T-helper 2 cell treated with Interferon-gamma antibody and Interleukin-4, amounts not matched to agents 100 ng/mL and 5 ng/mL, for 36 hours (primary cell): ENCODE results near the gene ANP32B. TPM values are rescaled to one million over a fixed set of nuclear protein-coding genes. Genes with fewer than 3 reads are reported as not detected.
"Not testable (repeated sequence)": the region's sequence is repeated elsewhere in the genome, so short reads cannot be mapped to it uniquely, and the experiment has no call there.

ENCODE experiments used
- intact Hi-C: fragments of 100-400 bp; cut with micrococcal nuclease; formaldehyde crosslinking; loops from one replicate; pipeline ENCODE4 v1.15.1; 2023
- total RNA-seq: library from RNA; stranded (reverse); gene quantifications from 2 replicates; pipeline ENCODE4 v1.2.3, GENCODE V29; 2022

ANP32B gene
- total RNA-seq = 309 and 318 TPM in 2 replicates

DNA sequence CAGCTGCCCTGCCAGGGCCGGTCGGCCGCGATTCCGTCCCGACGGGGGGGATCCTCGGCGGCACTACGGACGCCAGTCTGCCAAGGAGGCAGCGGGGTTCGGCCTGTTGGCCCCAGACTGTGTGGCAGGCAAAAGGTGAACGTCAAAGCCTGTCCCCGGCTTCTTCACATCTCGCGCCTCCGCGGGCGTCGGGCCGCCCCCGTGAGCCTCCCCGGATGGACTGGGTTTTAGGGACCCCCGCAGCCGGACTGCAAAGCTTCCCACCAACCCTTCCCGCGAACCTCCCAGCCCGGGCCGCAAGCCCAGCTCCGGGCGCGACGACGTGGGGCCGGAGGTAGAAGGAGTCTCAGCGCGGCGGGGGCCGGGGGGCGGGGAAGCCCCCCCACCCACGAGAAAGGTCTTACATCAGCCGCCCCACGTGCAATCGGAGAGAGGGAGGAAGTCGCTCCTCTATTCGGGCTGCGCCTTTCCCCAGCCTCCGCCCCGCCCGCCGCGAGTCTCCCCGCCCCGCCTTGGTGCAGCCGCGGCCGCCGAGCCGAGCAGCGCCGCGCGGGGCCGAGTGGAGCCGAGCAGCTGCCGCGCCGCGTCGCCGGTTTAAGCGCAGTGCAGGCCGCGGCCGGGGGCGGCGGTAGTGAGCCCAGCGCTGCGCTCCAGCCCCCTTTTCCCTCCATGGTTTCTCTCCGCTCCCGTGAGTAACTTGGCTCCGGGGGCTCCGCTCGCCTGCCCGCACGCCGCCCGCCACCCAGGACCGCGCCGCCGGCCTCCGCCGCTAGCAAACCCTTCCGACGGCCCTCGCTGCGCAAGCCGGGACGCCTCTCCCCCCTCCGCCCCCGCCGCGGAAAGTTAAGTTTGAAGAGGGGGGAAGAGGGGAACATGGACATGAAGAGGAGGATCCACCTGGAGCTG lies at the start of gene ANP32B:
TSS of gene ANP32B (plus strand) at position 659 of the 906 bp plus-strand sequence. CDS start at position 874, 215 bp downstream.
- intact Hi-C loops = loop anchor here (1.0 to 5.0 kb wide), 6 partner anchors 46 to 350 kb away; partner anchors contain the start of genes HEMGN, NANS, NCBP1 and TBC1D2

- intact Hi-C loops = loop anchor here (5.0 kb wide), 1 partner anchor 48 kb away; the partner anchor contains the start of gene ANP32B
Measured at GRCh38 chr9:97934321-97935115, 48.6 kb upstream of the ANP32B start.

- intact Hi-C loops = loop anchor here (5.0 kb wide), 1 partner anchor 47 kb away; the partner anchor contains the start of gene ANP32B
Measured at GRCh38 chr9:97935276-97935675, 47.9 kb upstream of the ANP32B start.

- intact Hi-C loops = loop anchor here (5.0 kb wide), 1 partner anchor 45 kb away; the partner anchor contains the start of gene ANP32B
Measured at GRCh38 chr9:97936998-97937397, 46.1 kb upstream of the ANP32B start.

DNA sequence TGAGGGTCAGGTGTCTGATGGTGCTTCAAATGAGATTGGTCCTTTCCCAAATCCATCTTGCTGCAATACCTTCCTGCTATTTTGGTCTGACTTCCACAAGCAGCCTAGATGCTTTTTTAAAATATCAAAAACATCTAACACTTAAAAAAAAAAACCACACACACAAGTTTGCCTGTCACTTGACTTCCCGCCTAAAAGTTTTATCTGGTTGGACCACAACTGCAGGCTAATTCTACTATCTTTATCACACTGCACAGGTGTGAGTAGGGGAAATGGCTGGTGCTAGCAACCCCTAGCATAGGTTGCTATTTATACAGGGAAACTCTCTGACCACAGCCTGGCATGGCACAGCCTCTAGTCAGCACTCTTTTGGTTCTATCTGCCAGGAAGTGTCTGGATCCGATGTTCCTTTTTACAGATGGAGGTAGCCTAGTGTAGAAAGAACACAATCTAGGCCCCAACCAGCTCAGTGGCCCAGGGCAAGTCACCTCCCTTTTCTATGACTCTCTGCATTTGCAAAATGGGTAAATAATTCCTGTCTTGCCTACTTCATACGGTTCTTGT lies 45.0 kb upstream of the ANP32B start, which contains the start of gene HEMGN:
TSS of gene HEMGN (minus strand) at position 92 of the 564 bp plus-strand sequence. CDS start at position 56, 36 bp downstream.
- intact Hi-C loops = loop anchor here (1.0 to 5.0 kb wide), 5 partner anchors 8 to 180 kb away; partner anchors contain the start of genes ANP32B and TRMO

DNA sequence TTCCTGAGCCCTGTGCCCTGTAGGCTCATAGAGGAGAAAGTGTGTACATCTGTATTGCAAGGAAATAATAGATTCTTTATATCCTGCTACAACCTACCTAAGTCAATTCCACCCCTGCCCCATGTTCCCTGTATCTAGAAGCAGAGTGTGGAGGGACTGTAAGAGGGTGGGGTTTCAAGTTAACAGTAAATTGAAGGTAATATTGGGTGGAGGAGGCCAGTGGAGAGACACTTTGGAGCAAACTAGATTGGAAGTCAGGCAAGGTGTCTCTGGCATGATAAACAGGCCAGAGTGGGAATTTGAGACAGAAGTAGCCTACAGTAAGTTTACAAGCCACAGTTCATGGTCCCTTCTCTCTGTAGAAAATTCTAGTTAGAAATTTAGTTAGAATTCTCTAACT lies 42.9 kb upstream of the ANP32B start:
- intact Hi-C loops = no loop called here

- intact Hi-C loops = no loop called here
Measured at GRCh38 chr9:97940741-97941140, 42.4 kb upstream of the ANP32B start.

DNA sequence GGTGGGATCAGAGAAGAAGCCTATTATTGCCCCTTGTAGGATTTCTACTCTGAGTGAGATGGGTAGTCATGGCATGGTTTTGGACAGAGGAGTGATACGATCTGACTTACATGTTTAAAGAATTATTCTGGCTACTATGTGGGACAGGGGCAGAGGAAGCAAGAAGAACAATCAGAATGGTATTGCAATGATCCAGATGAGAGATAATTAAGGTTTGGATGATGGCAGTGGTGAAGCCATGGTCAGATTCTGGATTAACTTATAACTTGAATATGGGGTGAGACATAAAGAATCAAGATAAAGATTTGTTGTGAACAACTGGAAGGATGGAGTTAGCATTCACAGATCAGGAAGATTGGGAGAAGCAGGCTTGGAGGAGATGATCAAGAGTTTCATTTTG lies 41.8 kb upstream of the ANP32B start:
- intact Hi-C loops = no loop called here

GRCh38 chr9:97943308-97943855 lies 39.8 kb upstream of the ANP32B start:
- intact Hi-C loops = no loop called here

GRCh38 chr9:97944612-97945011 lies 38.5 kb upstream of the ANP32B start:
- intact Hi-C loops = no loop called here

DNA sequence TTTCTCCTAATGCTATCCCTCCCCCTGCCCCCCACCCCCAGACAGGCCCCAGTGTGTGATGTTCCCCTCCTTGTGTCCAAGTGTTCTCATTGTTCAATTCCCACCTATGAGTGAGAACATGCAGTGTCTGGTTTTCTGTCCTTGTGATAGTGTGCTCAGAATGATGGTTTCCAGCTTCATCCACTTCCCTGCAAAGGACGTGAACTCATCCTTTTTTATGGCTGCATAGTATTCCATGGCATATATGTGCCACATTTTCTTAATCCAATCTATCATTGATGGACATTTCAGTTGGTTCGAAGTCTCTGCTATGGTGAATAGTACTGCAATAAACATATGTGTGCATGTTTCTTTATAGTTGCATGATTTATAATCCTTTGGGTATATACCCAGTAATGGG lies 37.7 kb upstream of the ANP32B start:
- intact Hi-C loops = not testable (repeated sequence)

DNA sequence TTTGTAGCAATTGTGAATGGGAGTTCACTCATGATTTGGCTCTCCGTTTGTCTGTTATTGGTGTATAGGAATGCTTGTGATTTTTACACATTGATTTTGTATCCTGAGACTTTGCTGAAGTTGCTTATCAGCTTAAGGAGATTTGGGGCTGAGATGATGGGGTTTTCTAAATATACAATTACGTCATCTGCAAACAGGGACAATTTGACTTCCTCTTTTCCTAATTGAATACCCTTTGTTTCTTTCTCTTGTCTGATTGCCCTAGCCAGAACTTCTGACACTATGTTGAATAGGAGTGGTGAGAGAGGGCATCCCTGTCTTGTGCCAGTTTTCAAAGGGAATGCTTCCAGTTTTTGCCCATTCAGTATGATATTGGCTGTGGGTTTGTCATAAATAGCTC lies 36.0 kb upstream of the ANP32B start:
- intact Hi-C loops = not testable (repeated sequence)

- intact Hi-C loops = loop anchor here (5.0 kb wide), 1 partner anchor 59 kb away; no protein-coding TSS in a partner anchor
Measured at GRCh38 chr9:97950873-97951272, 32.3 kb upstream of the ANP32B start.

GRCh38 chr9:97954550-97954989 lies 28.6 kb upstream of the ANP32B start:
- intact Hi-C loops = loop anchor here (1.0 to 5.0 kb wide), 4 partner anchors 16 to 244 kb away; partner anchors contain the start of gene HEMGN

DNA sequence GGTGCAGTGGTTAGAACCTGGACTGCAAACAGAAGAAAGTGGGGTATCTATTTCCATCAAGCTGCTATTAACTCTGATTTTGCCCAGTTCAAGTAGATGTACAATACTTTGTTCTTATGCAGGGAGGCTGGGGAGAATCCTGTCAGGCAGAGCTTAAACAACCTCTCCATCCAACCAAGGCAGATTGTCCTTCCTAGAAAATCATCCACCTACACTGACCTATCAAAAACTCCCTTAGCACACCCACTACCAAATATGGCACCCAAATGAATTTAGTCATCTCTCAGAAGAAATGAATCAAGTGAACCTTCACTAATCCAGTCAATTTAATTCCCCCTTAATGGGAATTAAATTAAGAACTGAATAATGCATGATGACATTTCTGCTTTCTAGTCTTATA lies 26.8 kb upstream of the ANP32B start:
- intact Hi-C loops = no loop called here

DNA sequence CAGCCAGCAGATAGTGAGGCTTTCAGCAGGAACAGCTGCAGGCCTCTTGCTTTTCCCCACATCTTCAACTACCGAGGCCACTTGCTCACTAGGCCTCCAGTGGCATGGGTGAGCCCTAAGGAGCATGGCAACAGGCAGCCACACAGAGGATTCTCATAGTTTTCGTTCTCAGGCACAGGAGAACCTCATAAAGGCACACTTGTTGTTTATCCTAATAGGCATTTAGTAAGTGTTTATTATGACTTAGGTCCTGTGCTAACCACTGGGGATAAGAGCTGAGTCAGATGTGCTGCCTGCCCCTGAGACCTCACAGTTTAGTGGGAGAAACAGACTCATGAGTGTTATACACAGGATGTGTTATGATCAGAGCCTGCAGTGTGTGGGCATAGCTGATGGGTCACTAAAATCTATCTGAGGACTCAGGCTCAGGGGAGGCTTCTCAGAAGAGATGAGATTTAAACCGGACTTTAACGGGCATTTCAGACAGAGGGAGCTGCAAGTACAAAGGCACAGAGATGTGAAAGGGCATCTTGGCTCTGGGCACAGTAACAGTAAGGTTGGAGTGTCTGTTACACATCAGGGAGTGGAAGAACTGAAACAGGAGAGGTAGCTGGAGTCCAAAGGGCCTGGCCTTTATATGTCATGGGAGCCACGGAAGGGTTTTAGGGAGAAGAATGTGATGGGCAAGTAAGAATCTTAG lies 24.2 kb upstream of the ANP32B start:
- intact Hi-C loops = no loop called here

GRCh38 chr9:97959585-97959984 lies 23.6 kb upstream of the ANP32B start:
- intact Hi-C loops = no loop called here

DNA sequence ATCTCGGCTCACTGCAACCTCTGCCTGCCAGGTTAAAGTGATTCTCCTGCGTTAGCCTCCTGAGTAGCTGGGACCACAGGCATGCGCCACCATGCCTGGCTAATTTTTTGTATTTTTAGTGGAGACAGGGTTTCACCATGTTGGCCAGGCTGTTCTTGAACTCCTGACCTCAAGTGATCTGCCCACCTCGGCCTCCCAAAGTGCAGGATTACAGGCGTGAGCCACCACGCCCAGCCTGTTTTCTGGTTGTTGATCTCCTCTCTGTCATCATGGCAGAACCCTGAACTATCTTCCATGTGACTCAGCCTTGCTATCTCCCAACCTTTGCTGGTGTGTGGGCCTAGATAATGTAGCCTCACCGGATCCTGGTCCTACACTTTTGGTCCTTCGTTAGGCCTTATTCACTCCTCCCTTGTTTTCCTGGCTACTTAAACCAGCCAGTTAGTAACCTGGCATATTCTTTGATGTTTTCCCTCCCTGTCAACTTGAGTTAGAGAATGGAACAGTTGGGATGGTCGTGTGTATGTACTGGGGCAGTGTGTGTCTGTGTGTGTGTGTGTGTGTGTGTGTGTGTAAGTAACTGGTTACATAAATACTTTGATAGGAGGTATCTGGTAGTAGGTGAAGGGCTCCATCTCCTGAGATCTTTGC lies 22.3 kb upstream of the ANP32B start:
- intact Hi-C loops = not testable (repeated sequence)

- intact Hi-C loops = no loop called here
Measured at GRCh38 chr9:97961361-97961760, 21.8 kb upstream of the ANP32B start.

DNA sequence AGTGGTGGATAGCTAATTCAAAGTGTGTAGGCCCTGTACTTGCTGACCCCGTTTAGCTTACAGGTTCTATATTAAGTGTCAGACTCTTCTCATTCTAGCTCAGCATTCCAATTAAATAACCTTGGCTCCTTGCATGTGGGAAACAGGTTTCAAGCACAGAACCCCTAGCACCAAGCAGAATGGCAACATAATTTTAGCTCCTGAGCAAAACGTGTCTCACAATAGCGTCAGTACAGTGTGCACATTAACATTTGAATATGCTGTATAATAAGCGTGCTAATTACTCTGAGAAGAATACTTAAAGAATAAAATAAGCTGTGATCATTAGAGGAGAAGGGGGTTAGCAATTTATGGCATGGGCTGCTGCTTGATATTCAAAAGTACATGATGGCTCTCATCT lies 21.0 kb upstream of the ANP32B start:
- intact Hi-C loops = no loop called here
